ENCODE measurements around the gene PLIN1.
"Not testable (repeated sequence)": the region's sequence is repeated elsewhere in the genome, so short reads cannot be mapped to it uniquely, and the experiment has no call there.

PLIN1 gene

GRCh38 chr15:89679212-89679611 lies at the start of gene PLIN1:
TSS of gene PLIN1 (minus strand) at chr15:89679367. CDS start at chr15:89677489, 1,878 bp downstream.
- no peak for DNase-seq (ENCODE audit: low read depth in 1 of 2, low spot score in 1 of 2)

- DNase-seq (ENCODE audit: low read depth in 1 of 2, low spot score in 1 of 2): no peak
Measured at GRCh38 chr15:89728254-89728653, 49.1 kb upstream of the PLIN1 start.

GRCh38 chr15:89725064-89725463 lies 45.9 kb upstream of the PLIN1 start:
- DNase-seq (ENCODE audit: low read depth in 1 of 2, low spot score in 1 of 2): no peak

GRCh38 chr15:89724621-89725020 lies 45.5 kb upstream of the PLIN1 start:
- no peak for DNase-seq (ENCODE audit: low read depth in 1 of 2, low spot score in 1 of 2)

- no peak for DNase-seq (ENCODE audit: low read depth in 1 of 2, low spot score in 1 of 2)
Measured at GRCh38 chr15:89723031-89723430, 43.9 kb upstream of the PLIN1 start.

GRCh38 chr15:89714775-89715174 lies 35.6 kb upstream of the PLIN1 start:
- DNase-seq (ENCODE audit: low read depth in 1 of 2, low spot score in 1 of 2): no peak

GRCh38 chr15:89707577-89707976 lies 28.4 kb upstream of the PLIN1 start:
- no peak for DNase-seq (ENCODE audit: low read depth in 1 of 2, low spot score in 1 of 2)

- DNase-seq (ENCODE audit: low read depth in 1 of 2, low spot score in 1 of 2): no peak
Measured at GRCh38 chr15:89704411-89704810, 25.2 kb upstream of the PLIN1 start.

- no peak for DNase-seq (ENCODE audit: low read depth in 1 of 2, low spot score in 1 of 2)
Measured at GRCh38 chr15:89695198-89695597, 16.0 kb upstream of the PLIN1 start.

- no peak for DNase-seq (ENCODE audit: low read depth in 1 of 2, low spot score in 1 of 2)
Measured at GRCh38 chr15:89693696-89694095, 14.5 kb upstream of the PLIN1 start.

- DNase-seq (ENCODE audit: low read depth in 1 of 2, low spot score in 1 of 2): no peak
Measured at GRCh38 chr15:89693091-89693490, 13.9 kb upstream of the PLIN1 start.

GRCh38 chr15:89690276-89691218 lies 11.4 kb upstream of the PLIN1 start, which contains the start of the genes PEX11A and WDR93:
TSS of gene PEX11A (minus strand) at chr15:89690754. CDS start at chr15:89690632, 122 bp downstream.
TSS of gene WDR93 (plus strand) at chr15:89690811. CDS start at chr15:89701747, 10,936 bp downstream.
- peak; percentile 58 to 60 for DNase-seq (ENCODE audit: low read depth in 1 of 2, low spot score in 1 of 2)

- DNase-seq (ENCODE audit: low read depth in 1 of 2, low spot score in 1 of 2): not testable (repeated sequence)
Measured at GRCh38 chr15:89689930-89690275, 10.7 kb upstream of the PLIN1 start.

- no peak for DNase-seq (ENCODE audit: low read depth in 1 of 2, low spot score in 1 of 2)
Measured at GRCh38 chr15:89686522-89686921, 7.4 kb upstream of the PLIN1 start.

- no peak for DNase-seq (ENCODE audit: low read depth in 1 of 2, low spot score in 1 of 2)
Measured at GRCh38 chr15:89685995-89686394, 6.8 kb upstream of the PLIN1 start.

GRCh38 chr15:89681146-89681545 lies 2.0 kb upstream of the PLIN1 start:
- DNase-seq (ENCODE audit: low read depth in 1 of 2, low spot score in 1 of 2): no peak

GRCh38 chr15:89680282-89680873 lies 1.2 kb upstream of the PLIN1 start:
- DNase-seq (ENCODE audit: low read depth in 1 of 2, low spot score in 1 of 2): no peak

GRCh38 chr15:89677381-89677780 lies 1.8 kb downstream of the PLIN1 start:
- DNase-seq (ENCODE audit: low read depth in 1 of 2, low spot score in 1 of 2): no peak

GRCh38 chr15:89675606-89676005 lies 3.6 kb downstream of the PLIN1 start:
- no peak for DNase-seq (ENCODE audit: low read depth in 1 of 2, low spot score in 1 of 2)

GRCh38 chr15:89674526-89674925 lies 4.6 kb downstream of the PLIN1 start:
- no peak for DNase-seq (ENCODE audit: low read depth in 1 of 2, low spot score in 1 of 2)

- DNase-seq (ENCODE audit: low read depth in 1 of 2, low spot score in 1 of 2): no peak
Measured at GRCh38 chr15:89673165-89673512, 6.0 kb downstream of the PLIN1 start.

Measured in activated T-helper 1 cell treated with anti-CD3 and anti-CD28 coated beads, Interleukin-2, amount 50 U/mL, for 16 hours (primary cell).